Left forelimb (tissue), 1 donor: ENCODE results near the gene ALDH1B1.

Experiments used
- DNase-seq: peaks from one replicate; pipeline ENCODE4 v3.0.0-alpha.2; 2018; ENCODE audit warnings: low spot score

Gene ALDH1B1

GRCh38 chr9:38441347-38442085 is 49.0 kb downstream of the ALDH1B1 start:
- DNase-seq = no peak

GRCh38 chr9:38442473-38443096 is 50.1 kb downstream of the ALDH1B1 start:
- no peak for DNase-seq

GRCh38 chr9:38443181-38443580 is 50.7 kb downstream of the ALDH1B1 start:
- no peak for DNase-seq

GRCh38 chr9:38443597-38443996 is 51.1 kb downstream of the ALDH1B1 start:
- DNase-seq = no peak

GRCh38 chr9:38445154-38446043 is 52.9 kb downstream of the ALDH1B1 start:
- no peak for DNase-seq

GRCh38 chr9:38447703-38448102 is 55.2 kb downstream of the ALDH1B1 start:
- no peak for DNase-seq
